GM19438 (cell line): ENCODE results near the gene FOXN1.
"Not testable (repeated sequence)": the region's sequence is repeated elsewhere in the genome, so short reads cannot be mapped to it uniquely, and the experiment has no call there.

Experiments
- ATAC-seq: cut with Tn5 transposase; IDR thresholded peaks from one replicate; pipeline ENCODE4 v1.9.1; 2021; ENCODE audit warnings: low read depth; ENCODE audit not compliant: unreplicated experiment

FOXN1 gene

GRCh38 chr17:28499684-28500357 is 6.3 kb upstream of the FOXN1 start:
- no peak for ATAC-seq

- ATAC-seq = no peak
These were observed 5.3 kb upstream of the FOXN1 start for GRCh38 chr17:28500712-28501379.

GRCh38 chr17:28501421-28502284 is 4.5 kb upstream of the FOXN1 start:
- no peak for ATAC-seq

- ATAC-seq = no peak
These were observed 2.7 kb upstream of the FOXN1 start for GRCh38 chr17:28503420-28503819.

- ATAC-seq = no peak
These were observed 777 bp downstream of the FOXN1 start for GRCh38 chr17:28506763-28507487.

- ATAC-seq = no peak
These were observed 1.5 kb downstream of the FOXN1 start for GRCh38 chr17:28507567-28508203.

GRCh38 chr17:28508211-28508724 is 2.1 kb downstream of the FOXN1 start:
- ATAC-seq = no peak

GRCh38 chr17:28509789-28510188 is 3.6 kb downstream of the FOXN1 start:
- no peak for ATAC-seq

- ATAC-seq = no peak
These were observed 5.8 kb downstream of the FOXN1 start for GRCh38 chr17:28511858-28512461.

- no peak for ATAC-seq
These were observed 7.3 kb downstream of the FOXN1 start for GRCh38 chr17:28513476-28513875.

GRCh38 chr17:28514561-28515002 is 8.4 kb downstream of the FOXN1 start:
- no peak for ATAC-seq

- no peak for ATAC-seq
These were observed 9.4 kb downstream of the FOXN1 start for GRCh38 chr17:28515518-28515917.

GRCh38 chr17:28518132-28518531 is 12.0 kb downstream of the FOXN1 start:
- no peak for ATAC-seq

- ATAC-seq = no peak
These were observed 12.4 kb downstream of the FOXN1 start for GRCh38 chr17:28518578-28518977.

- ATAC-seq = no peak
These were observed 13.1 kb downstream of the FOXN1 start for GRCh38 chr17:28519236-28519635.

- no peak for ATAC-seq
These were observed 14.5 kb downstream of the FOXN1 start for GRCh38 chr17:28520687-28521086.

GRCh38 chr17:28521311-28522085 is 15.3 kb downstream of the FOXN1 start:
- ATAC-seq = no peak

- ATAC-seq = not testable (repeated sequence)
These were observed 16.1 kb downstream of the FOXN1 start for GRCh38 chr17:28522281-28522680.

GRCh38 chr17:28523186-28523585 is 17.0 kb downstream of the FOXN1 start:
- ATAC-seq = no peak
